ENCODE results near the gene LEP.

- TF ChIP-seq STAT5B (CRISPR knock-in tag; IDR thresholded peaks at IDR 0.05), result no peak
- TF ChIP-seq KLF10 (CRISPR knock-in tag; IDR thresholded peaks at IDR 0.05), result no peak
- no peak for TF ChIP-seq CTCF (IDR thresholded peaks at IDR 0.05 in 2 of 3, conservative IDR thresholded peaks at IDR 0.05 in 1 of 3; ENCODE audit: insufficient read depth in 2 of 3, low read depth in 1 of 3, low read length in 3 of 3)
- no peak for TF ChIP-seq ATF4 (CRISPR knock-in tag; IDR thresholded peaks at IDR 0.05)
These were observed 33.5 kb upstream of the LEP start for GRCh38 chr7:128207609-128208008.
